Mesenchymal stem cell (in vitro differentiated cells and primary cell): ENCODE results near the gene CRK.

Experiments
- DNase-seq: peaks from one replicate; pipeline ENCODE4 v3.0.0-alpha.2; 2013
- H2AFZ ChIP-seq: one replicate; pipeline ENCODE4 v1.6.1; 2013; ENCODE audit warnings: low read depth, mild to moderate bottlenecking, control low read depth, inconsistent platforms, low read length, moderate library complexity
- H2AK5ac ChIP-seq: 2 replicates; pipeline ENCODE4 v1.6.1; 2013; ENCODE audit warnings: low read length, moderate library complexity, mild to moderate bottlenecking, inconsistent platforms; ENCODE audit not compliant: severe bottlenecking
- H2BK120ac ChIP-seq: one replicate; pipeline ENCODE4 v1.6.1; 2013; ENCODE audit warnings: low read depth, mild to moderate bottlenecking, inconsistent platforms, low read length, moderate library complexity
- H2BK12ac ChIP-seq, 2 experiments: one replicate each; pipeline ENCODE4 v1.6.1; 2013; ENCODE audit warnings: inconsistent platforms in 2 of 2, low read length in 2 of 2, mild to moderate bottlenecking in 2 of 2, moderate library complexity in 2 of 2, control low read depth in 1 of 2
- H2BK15ac ChIP-seq: one replicate; pipeline ENCODE4 v1.6.1; 2013; ENCODE audit warnings: mild to moderate bottlenecking, low read depth, inconsistent platforms; ENCODE audit not compliant: poor library complexity, severe bottlenecking
- H2BK5ac ChIP-seq: 2 replicates; pipeline ENCODE4 v1.6.1; 2013; ENCODE audit warnings: low read depth, mild to moderate bottlenecking, low read length, control low read depth, inconsistent platforms; ENCODE audit not compliant: poor library complexity, severe bottlenecking
- H3K14ac ChIP-seq, 2 experiments: one replicate each; pipeline ENCODE4 v1.6.1; 2013; ENCODE audit warnings: inconsistent platforms in 2 of 2, low read length in 2 of 2, control low read depth in 1 of 2, mild to moderate bottlenecking in 1 of 2, moderate library complexity in 1 of 2
- H3K18ac ChIP-seq, 2 experiments: one replicate each; pipeline ENCODE4 v1.6.1; 2013; ENCODE audit warnings: inconsistent platforms in 2 of 2, low read length in 2 of 2, control low read depth in 1 of 2, low read depth in 1 of 2, mild to moderate bottlenecking in 1 of 2
- H3K23ac ChIP-seq, 2 experiments: one replicate each; pipeline ENCODE4 v1.6.1; 2013; ENCODE audit warnings: inconsistent platforms in 2 of 2, low read length in 2 of 2, mild to moderate bottlenecking in 2 of 2, moderate library complexity in 2 of 2, control low read depth in 1 of 2
- H3K27ac ChIP-seq: 2 replicates; pipeline ENCODE4 v1.5.1; 2013; ENCODE audit warnings: mild to moderate bottlenecking, moderate library complexity, low read length, control low read depth, inconsistent platforms; ENCODE audit not compliant: poor library complexity, severe bottlenecking
- H3K27me3 ChIP-seq, 2 experiments: 2 replicates each; pipeline versions ENCODE4 v1.6.1 to v1.7.0; 2013; ENCODE audit warnings: low read length in 2 of 2, mild to moderate bottlenecking in 2 of 2, moderate library complexity in 2 of 2, control low read depth in 1 of 2, inconsistent platforms in 1 of 2; ENCODE audit not compliant: control insufficient read depth in 1 of 2, insufficient read depth in 1 of 2
- H3K36me3 ChIP-seq, 2 experiments: 2 replicates each; pipeline versions ENCODE4 v1.6.1 to v1.7.0; 2013; ENCODE audit warnings: low read length in 2 of 2, control low read depth in 1 of 2, inconsistent platforms in 1 of 2, low read depth in 1 of 2, mild to moderate bottlenecking in 1 of 2; ENCODE audit not compliant: insufficient read depth in 2 of 2, control insufficient read depth in 1 of 2
- H3K4ac ChIP-seq, 2 experiments: one replicate each; pipeline ENCODE4 v1.6.1; 2013; ENCODE audit warnings: inconsistent platforms in 2 of 2, low read length in 2 of 2, mild to moderate bottlenecking in 2 of 2, moderate library complexity in 2 of 2, control low read depth in 1 of 2, low read depth in 1 of 2
- H3K4me1 ChIP-seq: 2 replicates; pipeline ENCODE4 v1.6.1; 2013; ENCODE audit warnings: low read depth, low read length, control low read depth; ENCODE audit not compliant: control insufficient read depth, insufficient read depth
- H3K4me2 ChIP-seq: 2 replicates; pipeline ENCODE4 v1.6.1; 2013; ENCODE audit warnings: low read length, mild to moderate bottlenecking, inconsistent platforms; ENCODE audit not compliant: poor library complexity, severe bottlenecking
- H3K4me3 ChIP-seq, 2 experiments: 2 replicates each; pipeline versions ENCODE4 v1.5.1 to v1.7.0; 2013; ENCODE audit warnings: low read length in 2 of 2, mild to moderate bottlenecking in 2 of 2, control low read depth in 1 of 2, low read depth in 1 of 2; ENCODE audit not compliant: insufficient read depth in 1 of 2
- H3K79me1 ChIP-seq: replicated peaks from 2 replicates; pipeline ENCODE4 v1.6.1; 2013; ENCODE audit warnings: mild to moderate bottlenecking, control low read depth, low read length, inconsistent platforms; ENCODE audit not compliant: poor library complexity, severe bottlenecking
- H3K9ac ChIP-seq: 2 replicates; pipeline ENCODE4 v1.7.0; 2013; ENCODE audit warnings: mild to moderate bottlenecking, low read length, moderate library complexity
- H3K9me3 ChIP-seq: 2 replicates; pipeline ENCODE4 v1.7.0; 2013; ENCODE audit warnings: mild to moderate bottlenecking, low read length; ENCODE audit not compliant: control insufficient read depth
- H4K8ac ChIP-seq: one replicate; pipeline ENCODE4 v1.6.1; 2013; ENCODE audit warnings: inconsistent platforms, mild to moderate bottlenecking, low read length, moderate library complexity
- H4K91ac ChIP-seq: one replicate; pipeline ENCODE4 v1.6.1; 2013; ENCODE audit warnings: mild to moderate bottlenecking, low read length, inconsistent platforms
- WGBS: methylation state at CpG from one replicate; pipeline ENCODE4 v1.1.7; 2013; ENCODE audit warnings: mixed read lengths; 5-methylcytosine and 5-hydroxymethylcytosine counted together

The CRK gene

DNA sequence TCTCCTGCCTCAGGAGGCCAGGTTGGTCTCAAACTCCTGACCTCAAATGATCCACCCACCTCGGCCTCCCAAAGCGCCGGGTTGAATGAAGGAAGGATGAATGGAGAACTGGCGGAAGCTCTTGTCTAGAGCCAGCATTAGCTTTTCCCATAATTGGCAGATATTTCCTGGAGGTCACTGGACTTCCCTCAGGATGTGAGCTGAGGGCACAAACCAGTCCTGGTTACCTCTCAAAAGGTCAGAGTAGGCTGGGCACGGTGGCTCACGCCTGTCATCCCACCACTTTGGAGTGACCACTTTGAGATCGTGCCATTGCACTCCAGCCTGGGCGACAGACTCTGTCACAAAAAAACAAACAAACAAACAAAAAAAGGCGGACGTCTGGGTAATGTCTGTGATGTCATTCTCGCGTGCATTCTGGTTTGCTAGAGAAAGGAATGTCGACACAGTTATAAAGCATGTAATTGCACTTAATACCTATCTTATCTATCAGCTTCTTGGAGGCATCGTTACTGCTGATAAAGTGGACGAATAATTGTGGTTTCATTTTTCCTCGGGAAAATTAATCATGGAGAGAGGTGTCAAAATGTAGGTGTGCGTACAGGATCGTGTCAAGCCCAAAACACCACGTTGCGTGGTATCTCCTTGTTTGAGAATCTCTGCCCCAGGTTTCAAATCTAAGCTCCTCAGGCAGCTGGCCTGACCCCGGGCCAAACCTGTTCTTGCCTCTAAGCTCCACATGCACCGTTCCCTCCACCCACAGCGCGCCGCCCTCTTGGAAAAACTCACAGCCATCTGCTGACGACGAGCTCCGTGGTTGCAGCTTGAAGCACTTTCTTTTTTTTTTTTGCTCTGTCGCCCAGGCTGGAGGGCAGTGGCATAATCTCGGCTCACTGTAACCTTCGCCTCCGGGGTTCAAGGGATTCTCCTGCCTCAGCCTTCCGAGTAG is 6.4 kb upstream of the CRK start:
- no peak overlapping the region for H2BK15ac ChIP-seq
- WGBS, result 90% methylated on average over 27 of the region's 33 CpGs
- no peak overlapping the region for H3K14ac ChIP-seq
- H2BK120ac ChIP-seq, result no peak overlapping the region
- no peak overlapping the region for H3K4me3 ChIP-seq
- H2BK5ac ChIP-seq, result peak overlapping the region; percentile 24
- H3K27me3 ChIP-seq, result no peaks in the 10 kb centered on the region
- H2BK12ac ChIP-seq, result no peak overlapping the region
- DNase-seq, result peak; percentile 51
- H3K79me1 ChIP-seq, result no peaks in the 10 kb centered on the region
- H4K8ac ChIP-seq, result no peak overlapping the region
- H3K9me3 ChIP-seq, result no peaks in the 10 kb centered on the region
- H3K27ac ChIP-seq, result no peak overlapping the region
- H2AK5ac ChIP-seq, result no peak overlapping the region
- H3K9ac ChIP-seq, result no peak overlapping the region
- H3K23ac ChIP-seq, result peak overlapping the region in 1 of 2 experiments; percentile 32
- H3K4me1 ChIP-seq, result peaks cover 12% of the 10 kb centered on the region
- H3K4ac ChIP-seq, result no peak overlapping the region
- no peak overlapping the region for H3K4me2 ChIP-seq
- peaks cover 40 to 41% of the 10 kb centered on the region in 2 experiments for H3K36me3 ChIP-seq
- no peak overlapping the region for H4K91ac ChIP-seq
- H2AFZ ChIP-seq, result no peak overlapping the region
- no peak overlapping the region for H3K18ac ChIP-seq

DNA sequence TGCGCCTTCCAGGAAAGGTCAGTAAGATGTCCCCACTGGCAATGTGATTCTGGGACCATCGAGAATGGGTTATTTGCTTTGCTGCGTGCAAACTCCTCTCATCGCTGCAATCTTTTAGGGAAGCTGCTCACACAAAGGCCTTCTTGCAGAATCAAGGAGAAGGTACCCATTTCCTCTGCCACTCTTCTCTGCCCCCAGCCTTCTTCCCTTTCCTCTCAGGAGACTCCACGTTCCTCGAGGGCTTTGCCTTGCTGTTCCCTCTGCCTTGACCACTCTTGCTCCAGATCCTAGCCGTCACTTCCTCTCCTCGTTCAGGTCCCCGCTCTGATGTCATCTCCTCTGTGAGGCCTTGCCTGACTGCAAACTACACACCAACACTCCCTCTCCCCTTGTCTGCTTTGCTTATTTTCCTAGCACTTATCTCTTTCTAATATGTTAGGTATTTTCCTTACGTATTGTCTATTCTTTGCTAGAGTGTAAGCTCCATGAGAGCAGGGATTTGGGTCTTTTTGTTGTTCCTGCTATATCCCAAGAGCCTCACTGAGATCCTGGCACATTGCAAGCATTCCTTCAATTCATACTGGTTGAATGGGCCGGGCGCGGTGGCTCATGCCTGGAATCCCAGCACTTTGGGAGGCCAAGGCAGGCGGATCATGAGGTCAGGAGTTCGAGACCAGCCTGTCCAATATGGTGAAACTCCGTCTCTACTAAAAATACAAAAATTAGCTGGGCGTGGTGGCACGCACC is 5.3 kb upstream of the CRK start:
- 92% methylated on average over 18 of the region's 18 CpGs for WGBS
- H3K18ac ChIP-seq, result no peak overlapping the region

DNA sequence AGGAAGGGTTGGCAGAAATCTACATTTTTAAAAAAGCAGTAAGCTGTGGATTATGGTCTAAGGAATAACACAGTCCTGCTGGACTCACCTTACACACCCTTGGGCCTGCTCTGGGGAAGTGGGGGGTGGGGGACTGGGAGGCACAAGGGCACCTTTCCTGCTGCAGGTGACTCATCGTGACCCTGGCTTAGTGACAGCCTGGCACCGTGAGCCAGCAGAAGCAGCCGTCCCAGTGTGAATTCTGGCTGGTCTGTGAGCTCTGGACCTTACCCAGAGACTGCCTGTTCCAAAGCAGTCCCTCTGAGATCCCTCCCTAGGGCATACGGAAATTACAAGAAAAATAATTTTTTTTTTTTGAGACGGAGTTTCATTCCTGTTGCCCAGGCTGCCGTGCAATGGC is 4.2 kb upstream of the CRK start:
- no peak overlapping the region for H3K4me3 ChIP-seq
- WGBS, result 86% methylated on average over 6 of the region's 6 CpGs
- H4K91ac ChIP-seq, result no peak overlapping the region
- peak overlapping the region; percentile 15 for H3K9ac ChIP-seq
- peaks cover 4% of the 10 kb centered on the region for H3K79me1 ChIP-seq
- no peak overlapping the region for H2BK120ac ChIP-seq
- no peak overlapping the region for H4K8ac ChIP-seq
- no peak overlapping the region for H3K14ac ChIP-seq
- H3K27me3 ChIP-seq, result no peaks in the 10 kb centered on the region
- no peak overlapping the region for H3K4me2 ChIP-seq
- H3K23ac ChIP-seq, result no peak overlapping the region
- no peak for DNase-seq
- H3K27ac ChIP-seq, result peak overlapping the region; percentile 2
- no peak overlapping the region for H2BK15ac ChIP-seq
- no peak overlapping the region for H2BK5ac ChIP-seq
- H3K36me3 ChIP-seq, result peaks cover 18 to 23% of the 10 kb centered on the region in 2 experiments
- no peak overlapping the region for H3K18ac ChIP-seq
- no peak overlapping the region for H3K4ac ChIP-seq
- H2BK12ac ChIP-seq, result peak overlapping the region in 1 of 2 experiments; percentile 29
- H3K4me1 ChIP-seq, result peaks cover 17% of the 10 kb centered on the region
- no peaks in the 10 kb centered on the region for H3K9me3 ChIP-seq
- H2AFZ ChIP-seq, result no peak overlapping the region
- no peak overlapping the region for H2AK5ac ChIP-seq

More for the DNA sequence above, 5.3 kb upstream of the CRK start:
- no peak for DNase-seq
- Histone ChIP-seq H3K23ac (no peak overlapping the region), H3K4me2 (no peak overlapping the region), H3K79me1 (peaks cover 4% of the 10 kb centered on the region), H3K9me3 (no peaks in the 10 kb centered on the region), H3K27me3 (no peaks in the 10 kb centered on the region), H3K4ac (no peak overlapping the region), H2BK120ac (no peak overlapping the region), H3K4me3 (no peak overlapping the region), H2AFZ (no peak overlapping the region), H2BK12ac (no peak overlapping the region), H4K8ac (no peak overlapping the region), H3K14ac (no peak overlapping the region), H2BK15ac (no peak overlapping the region), H2BK5ac (no peak overlapping the region), H3K36me3 (peaks cover 30 to 34% of the 10 kb centered on the region in 2 experiments), H3K9ac (no peak overlapping the region), H4K91ac (no peak overlapping the region), H3K27ac (no peak overlapping the region), H3K4me1 (peaks cover 16% of the 10 kb centered on the region), H2AK5ac (no peak overlapping the region)

DNA sequence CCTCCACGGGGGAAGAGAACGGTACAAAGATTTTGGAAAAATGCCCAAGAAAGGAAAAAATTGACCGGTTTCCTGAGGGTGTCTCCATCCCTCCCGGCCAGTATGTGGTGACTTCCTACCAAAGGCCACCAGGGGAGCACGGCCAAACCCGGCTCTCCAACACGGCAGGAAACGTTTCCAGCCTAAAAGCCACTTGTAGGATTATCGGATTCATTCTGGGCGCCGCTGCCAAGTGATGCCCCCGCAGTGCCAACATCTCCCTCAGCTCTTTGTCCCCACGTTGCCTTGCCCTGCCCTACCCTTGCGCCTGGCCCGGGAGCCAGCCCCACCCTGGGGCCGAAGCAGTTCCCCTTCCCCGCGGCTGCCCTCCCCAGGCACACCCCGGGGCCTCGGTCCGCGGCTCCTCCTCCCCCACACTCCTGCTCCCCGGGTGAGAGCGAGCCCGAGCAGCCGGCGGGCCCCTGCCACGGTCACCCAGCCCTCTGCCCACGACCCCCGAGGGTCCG is 688 bp downstream of the CRK start:
- Histone ChIP-seq H3K27me3 (no peaks in the 10 kb centered on the region), H3K14ac (peak overlapping the region; percentile 86 to 99), H4K8ac (peak overlapping the region; percentile 94), H2BK12ac (peak overlapping the region; percentile 66 to 80), H3K36me3 (peaks cover 8 to 14% of the 10 kb centered on the region in 2 experiments), H2AK5ac (no peak overlapping the region), H2BK120ac (peak overlapping the region; percentile 3), H2BK5ac (peak overlapping the region; percentile 98), H2AFZ (peak overlapping the region; percentile 58), H3K4me2 (peak overlapping the region; percentile 91), H3K9me3 (no peaks in the 10 kb centered on the region), H3K79me1 (peaks cover 4% of the 10 kb centered on the region), H3K27ac (peak overlapping the region; percentile 42), H3K4me3 (peak overlapping the region; percentile 82 to 99), H3K23ac (peak overlapping the region in 1 of 2 experiments; percentile 91), H3K9ac (peak overlapping the region; percentile 96), H2BK15ac (peak overlapping the region; percentile 90), H3K18ac (peak overlapping the region; percentile 98 to 99), H3K4ac (peak overlapping the region; percentile 98 to 100), H3K4me1 (peaks cover 20% of the 10 kb centered on the region), H4K91ac (peak overlapping the region; percentile 99)
- under 1% methylated on average over 26 of the region's 31 CpGs for WGBS
- DNase-seq, result peak; percentile 87
